Endothelial cell of umbilical vein (primary cell): ENCODE results near the gene LARP6. TPM values are rescaled to one million over a fixed set of nuclear protein-coding genes. Genes with fewer than 3 reads are reported as not detected.

Source experiments
- BruUV-seq: library from RNA; stranded (reverse); fragments of 400-500 nt; replicated peaks from 2 replicates; lab custom pipeline; 2021; lab: Mats Ljungman, UMichigan
- CTCF ChIA-PET: fragments of 300-600, 350-600 bp; sonication (Branson Sonifier 250); formaldehyde crosslinking; loops from one replicate; lab custom pipeline; 2021; ENCODE audit warnings: antibody characterized with exemption, inconsistent platforms; lab: Charles Lee
- POLR2A ChIA-PET: fragments of 300-600, 350-600 bp; sonication (Branson Sonifier 250); formaldehyde crosslinking; loops from one replicate; lab custom pipeline; 2021; ENCODE audit warnings: antibody characterized with exemption, inconsistent platforms; lab: Charles Lee
- DNase-seq: peaks from one replicate; pipeline ENCODE4 v3.0.0-alpha.2; 2011; ENCODE audit warnings: low read depth, low spot score
- FAIRE-seq: peaks from 2 replicates; lab custom pipeline; 2011; peaks lifted over from hg19 to GRCh38; lab: Jason Lieb, UNC
- H2AFZ ChIP-seq: 2 replicates; pipeline ENCODE4 v1.6.0; 2012; ENCODE audit warnings: low read depth, low read length, control low read depth, inconsistent platforms
- H3K27ac ChIP-seq: 2 replicates; pipeline ENCODE4 v1.5.1; 2011; ENCODE audit warnings: low read depth, mild to moderate bottlenecking, control low read depth, low read length, moderate library complexity; ENCODE audit not compliant: insufficient read depth
- H3K27me3 ChIP-seq, 2 experiments: 2 replicates each; pipeline versions ENCODE4 v1.6.0 to v1.6.1; 2011; ENCODE audit warnings: low read length in 2 of 2, mixed read lengths in 1 of 2; ENCODE audit not compliant: control insufficient read depth in 2 of 2, insufficient read depth in 2 of 2
- H3K36me3 ChIP-seq, 2 experiments: 2 replicates in 1 of 2; 3 replicates in 1 of 2; pipeline ENCODE4 v1.5.1; 2011; ENCODE audit warnings: low read length in 2 of 2, mild to moderate bottlenecking in 1 of 2, moderate library complexity in 1 of 2; ENCODE audit not compliant: control insufficient read depth in 2 of 2, insufficient read depth in 2 of 2; ENCODE audit errors: extremely low read depth in 1 of 2
- H3K4me1 ChIP-seq: 3 replicates; pipeline ENCODE4 v1.5.1; 2011; ENCODE audit warnings: mild to moderate bottlenecking, low read length; ENCODE audit not compliant: control insufficient read depth, insufficient read depth; ENCODE audit errors: extremely low read depth
- H3K4me2 ChIP-seq: 2 replicates; pipeline ENCODE4 v1.6.1; 2011; ENCODE audit warnings: low read length, control low read depth, mixed read lengths; ENCODE audit not compliant: insufficient read depth
- H3K4me3 ChIP-seq, 3 experiments: fragments of 200-600 bp in 1 of 3; sonication (generic), shearing (Covaris generic) in 1 of 3; replicated peaks in 1 of 3; 2 replicates each; pipeline ENCODE4 v1.5.1; 2011 to 2016; ENCODE audit warnings: control low read depth in 3 of 3, low read length in 3 of 3, mild to moderate bottlenecking in 2 of 3, inconsistent platforms in 1 of 3, low read depth in 1 of 3, moderate library complexity in 1 of 3; ENCODE audit not compliant: insufficient read depth in 1 of 3
- H3K79me2 ChIP-seq: 2 replicates; pipeline ENCODE4 v1.6.0; 2012; ENCODE audit warnings: low read length, inconsistent platforms; ENCODE audit not compliant: control insufficient read depth, insufficient read depth
- H3K9ac ChIP-seq: replicated peaks from 2 replicates; pipeline ENCODE3; 2011; ENCODE audit warnings: low read length, control low read depth; ENCODE audit not compliant: insufficient read depth; ENCODE audit errors: extremely low read depth
- H3K9me1 ChIP-seq: replicated peaks from 3 replicates; pipeline ENCODE4 v1.6.0; 2011; ENCODE audit warnings: mild to moderate bottlenecking, low read length; ENCODE audit not compliant: control insufficient read depth, insufficient read depth; ENCODE audit errors: extremely low read depth
- H3K9me3 ChIP-seq: replicated peaks from 2 replicates; pipeline ENCODE4 v1.5.1; 2012; ENCODE audit warnings: low read length, inconsistent platforms; ENCODE audit not compliant: control insufficient read depth, insufficient read depth
- H4K20me1 ChIP-seq: replicated peaks from 2 replicates; pipeline ENCODE3; 2011; ENCODE audit warnings: mild to moderate bottlenecking, low read length; ENCODE audit not compliant: control insufficient read depth, insufficient read depth; ENCODE audit errors: extremely low read depth
- EZH2 ChIP-seq: IDR thresholded peaks from 2 replicates; pipeline ENCODE4 v1.6.1; 2012; ENCODE audit warnings: borderline replicate concordance, low read depth, mild to moderate bottlenecking, moderate library complexity, low read length, inconsistent platforms; ENCODE audit not compliant: severe bottlenecking
- FOS ChIP-seq: IDR thresholded peaks from 2 replicates; pipeline ENCODE4 v1.6.1; 2011; ENCODE audit warnings: mild to moderate bottlenecking, low read length, moderate library complexity, borderline replicate concordance; ENCODE audit not compliant: insufficient read depth
- JUN ChIP-seq: IDR thresholded peaks from 2 replicates; pipeline ENCODE4 v1.6.1; 2011; ENCODE audit warnings: borderline replicate concordance, low read depth; ENCODE audit not compliant: insufficient read length, insufficient read depth
- MAX ChIP-seq: IDR thresholded peaks from 2 replicates; pipeline ENCODE4 v1.6.1; 2011; ENCODE audit not compliant: insufficient read depth, insufficient read length
- MYC ChIP-seq: IDR thresholded peaks from one replicate; pipeline ENCODE4 v1.6.1; 2011; ENCODE audit warnings: mild to moderate bottlenecking, low read depth, low read length
- POLR2A ChIP-seq: IDR thresholded peaks from 2 replicates; pipeline ENCODE4 v1.6.1; 2012; ENCODE audit warnings: low read depth, mild to moderate bottlenecking, control low read depth, low read length
- POLR2AphosphoS5 ChIP-seq: IDR thresholded peaks from 2 replicates; pipeline ENCODE4 v1.6.1; 2012; ENCODE audit warnings: low read depth, mild to moderate bottlenecking, control low read depth, low read length, moderate library complexity; ENCODE audit not compliant: insufficient read depth
- dilution Hi-C: fragments of 300-500 bp; cut with MboI; formaldehyde crosslinking; loops from one replicate; pipeline ENCODE4 v1.15.0; 2019; ENCODE audit warnings: low sequenced_read_pairs; ENCODE audit not compliant: extremely low pct_ligation_motif_present
- intact Hi-C: fragments of 100-400 bp; cut with micrococcal nuclease; formaldehyde crosslinking; loops from one replicate; pipeline ENCODE4 v1.10.0; 2022
- polyA plus RNA-seq, 4 experiments: library from polyadenylated mRNA; depleted of rRNA in 3 of 4; stranded (reverse) in 3 of 4; unstranded in 1 of 4; fragments of >200 nt; gene quantifications; 2 replicates each; pipeline versions ENCODE4 v1.2.1 to v1.2.3, GENCODE V29; 2011 to 2012; ENCODE audit warnings: missing spikeins in 1 of 4
- total RNA-seq: library from RNA; stranded (reverse); gene quantifications from 2 replicates; pipeline ENCODE4 v1.2.3, GENCODE V29; 2021
- TF ChIP-seq, protein P1 (sequence below), 2 donors: IDR thresholded peaks; 1 replicate in 1 of 2; 2 replicates in 1 of 2; pipeline ENCODE4 v1.5.1; 2011; ENCODE audit warnings: low read length in 2 of 2, mild to moderate bottlenecking in 2 of 2, moderate library complexity in 2 of 2, control low read depth in 1 of 2, inconsistent platforms in 1 of 2, low read depth in 1 of 2; ENCODE audit not compliant: insufficient read depth in 1 of 2; ENCODE audit errors: extremely low read depth in 1 of 2

The LARP6 gene
- total and polyA plus RNA-seq, 2 donors (not counting 3 experiments of a cell fraction or from before 2014, with no cell fraction given), result 16.9 to 56.2 TPM

- no peaks in the 10 kb centered on the region for H4K20me1 ChIP-seq
- ChIA-PET POLR2A (no interaction called here), CTCF (interaction anchor here (1.2 to 4.2 kb wide), 2 partner anchors 44 to 48 kb away, joined by 3 to 36 read pairs; no protein-coding TSS in a partner anchor)
- DNase-seq (no peak), FAIRE-seq (no peak)
- no peaks in the 10 kb centered on the region for H3K27me3 ChIP-seq
- no peak overlapping the region for H3K9ac ChIP-seq
- no peak overlapping the region for H3K4me3 ChIP-seq
- no peak overlapping the region for H2AFZ ChIP-seq
- intact Hi-C loops, result no loop called here
- no peak overlapping the region for H3K27ac ChIP-seq
- no peaks in the 10 kb centered on the region for H3K79me2 ChIP-seq
- H3K9me1 ChIP-seq, result no peaks in the 10 kb centered on the region
- H3K4me2 ChIP-seq, result no peak overlapping the region
- BruUV-seq, result no TSS peak
- no peak for TF ChIP-seq FOS
- peaks cover 0 to 18% of the 10 kb centered on the region in 2 experiments for H3K36me3 ChIP-seq
- H3K9me3 ChIP-seq, result no peaks in the 10 kb centered on the region
- peaks cover 14% of the 10 kb centered on the region for H3K4me1 ChIP-seq
- dilution Hi-C loops, result no loop called here
These were observed 22.7 kb downstream of the LARP6 start for GRCh38 chr15:70831094-70831911.

DNA sequence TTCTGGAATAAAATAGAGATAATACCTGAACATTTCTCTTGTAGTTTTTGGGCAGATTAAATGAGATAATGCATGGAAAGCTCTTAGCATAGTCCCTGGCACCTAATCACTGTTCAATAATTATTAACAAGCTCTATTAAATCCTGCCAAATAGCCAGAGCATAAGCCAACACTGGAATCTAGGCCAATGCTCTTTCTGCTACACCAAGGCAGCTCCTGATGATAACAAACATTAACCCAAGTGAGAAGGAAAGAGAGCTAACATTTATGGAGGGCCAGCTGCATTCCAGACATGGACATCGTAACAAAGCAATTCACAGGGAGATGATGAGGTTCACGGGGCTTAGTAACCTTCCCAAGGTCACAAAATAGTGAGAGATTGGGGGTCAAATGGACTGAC lies 23.3 kb downstream of the LARP6 start:
- no peak overlapping the region for H3K4me3 ChIP-seq
- H3K9ac ChIP-seq, result no peak overlapping the region
- H3K36me3 ChIP-seq, result peaks cover 0 to 18% of the 10 kb centered on the region in 2 experiments
- FAIRE-seq (no peak), DNase-seq (no peak)
- no peaks in the 10 kb centered on the region for H3K79me2 ChIP-seq
- ChIA-PET POLR2A (no interaction called here), CTCF (interaction anchor here (1.1 to 4.2 kb wide), 4 partner anchors 19 to 50 kb away, joined by 3 to 36 read pairs (median 4); no protein-coding TSS in a partner anchor)
- no peak overlapping the region for H3K27ac ChIP-seq
- no peak overlapping the region for H2AFZ ChIP-seq
- H3K4me1 ChIP-seq, result peaks cover 14% of the 10 kb centered on the region
- TF ChIP-seq MYC (no peak), EZH2 (no peak), POLR2AphosphoS5 (no peak), POLR2A (no peak), MAX (no peak), FOS (no peak), JUN (no peak)
- TF ChIP-seq, protein P1, sequence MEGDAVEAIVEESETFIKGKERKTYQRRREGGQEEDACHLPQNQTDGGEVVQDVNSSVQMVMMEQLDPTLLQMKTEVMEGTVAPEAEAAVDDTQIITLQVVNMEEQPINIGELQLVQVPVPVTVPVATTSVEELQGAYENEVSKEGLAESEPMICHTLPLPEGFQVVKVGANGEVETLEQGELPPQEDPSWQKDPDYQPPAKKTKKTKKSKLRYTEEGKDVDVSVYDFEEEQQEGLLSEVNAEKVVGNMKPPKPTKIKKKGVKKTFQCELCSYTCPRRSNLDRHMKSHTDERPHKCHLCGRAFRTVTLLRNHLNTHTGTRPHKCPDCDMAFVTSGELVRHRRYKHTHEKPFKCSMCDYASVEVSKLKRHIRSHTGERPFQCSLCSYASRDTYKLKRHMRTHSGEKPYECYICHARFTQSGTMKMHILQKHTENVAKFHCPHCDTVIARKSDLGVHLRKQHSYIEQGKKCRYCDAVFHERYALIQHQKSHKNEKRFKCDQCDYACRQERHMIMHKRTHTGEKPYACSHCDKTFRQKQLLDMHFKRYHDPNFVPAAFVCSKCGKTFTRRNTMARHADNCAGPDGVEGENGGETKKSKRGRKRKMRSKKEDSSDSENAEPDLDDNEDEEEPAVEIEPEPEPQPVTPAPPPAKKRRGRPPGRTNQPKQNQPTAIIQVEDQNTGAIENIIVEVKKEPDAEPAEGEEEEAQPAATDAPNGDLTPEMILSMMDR (IDR thresholded peaks at IDR 0.05; ENCODE audit: extremely low read depth in 1 of 2, insufficient read depth in 1 of 2, low read depth in 1 of 2, low read length in 2 of 2), result no peak
- dilution Hi-C loops (no loop called here), intact Hi-C loops (no loop called here)
- no peaks in the 10 kb centered on the region for H4K20me1 ChIP-seq
- no peaks in the 10 kb centered on the region for H3K9me3 ChIP-seq
- BruUV-seq, result no TSS peak
- H3K4me2 ChIP-seq, result no peak overlapping the region
- no peaks in the 10 kb centered on the region for H3K27me3 ChIP-seq
- H3K9me1 ChIP-seq, result no peaks in the 10 kb centered on the region
